ENCODE measurements around the gene PARD3. TPM values are rescaled to one million over a fixed set of nuclear protein-coding genes. Genes with fewer than 3 reads are reported as not detected.

Gene PARD3
- total RNA-seq, 1 donor from 2014 or later, result 76.4 TPM

GRCh38 chr10:34262985-34263384 lies 552.1 kb downstream of the PARD3 start:
- H3K4me3 ChIP-seq (ENCODE audit: low read depth, low read length), result no peak overlapping the region
- H3K36me3 ChIP-seq (ENCODE audit: control insufficient read depth, insufficient read depth, low read length), result no peaks in the 10 kb centered on the region
- no peak for DNase-seq (ENCODE audit: low read depth)
- no peaks in the 10 kb centered on the region for H3K27me3 ChIP-seq (ENCODE audit: control insufficient read depth, insufficient read depth, low read length)
- no peak for TF ChIP-seq CTCF (IDR thresholded peaks at IDR 0.05; ENCODE audit: insufficient read depth, low read length, poor library complexity, severe bottlenecking)

DNA sequence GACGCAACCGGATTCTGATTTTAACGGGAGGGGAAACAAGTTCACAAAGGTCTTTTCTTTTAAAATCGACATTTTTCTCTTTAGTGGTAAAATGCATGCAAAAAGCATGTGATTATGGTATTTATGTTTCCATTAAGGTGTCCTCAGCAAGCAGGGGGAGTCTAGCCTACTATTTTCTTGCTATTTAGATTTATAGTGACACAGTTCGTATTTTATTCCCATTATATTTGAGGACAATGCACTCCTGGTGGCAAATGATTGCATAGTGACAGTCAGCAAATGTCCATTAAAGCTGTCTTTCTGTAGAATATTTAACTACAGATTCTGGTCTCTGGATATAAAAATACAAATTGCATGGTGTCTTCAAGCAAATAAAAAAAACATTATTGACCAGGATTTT lies 554.2 kb downstream of the PARD3 start:
- no peak for TF ChIP-seq CTCF (IDR thresholded peaks at IDR 0.05; ENCODE audit: insufficient read depth, low read length, poor library complexity, severe bottlenecking)
- H3K4me3 ChIP-seq (ENCODE audit: low read depth, low read length), result no peak overlapping the region
- no peaks in the 10 kb centered on the region for H3K27me3 ChIP-seq (ENCODE audit: control insufficient read depth, insufficient read depth, low read length)
- no peaks in the 10 kb centered on the region for H3K36me3 ChIP-seq (ENCODE audit: control insufficient read depth, insufficient read depth, low read length)
- DNase-seq (ENCODE audit: low read depth), result no peak

- no peak for TF ChIP-seq CTCF (IDR thresholded peaks at IDR 0.05; ENCODE audit: insufficient read depth, low read length, poor library complexity, severe bottlenecking)
- no peak for DNase-seq (ENCODE audit: low read depth)
- Histone ChIP-seq H3K4me3 (ENCODE audit: low read depth, low read length) (no peak overlapping the region), H3K27me3 (ENCODE audit: control insufficient read depth, insufficient read depth, low read length) (no peaks in the 10 kb centered on the region), H3K36me3 (ENCODE audit: control insufficient read depth, insufficient read depth, low read length) (no peaks in the 10 kb centered on the region)
These were observed 558.9 kb downstream of the PARD3 start for GRCh38 chr10:34256216-34256615.

- TF ChIP-seq CTCF (IDR thresholded peaks at IDR 0.05; ENCODE audit: insufficient read depth, low read length, poor library complexity, severe bottlenecking), result no peak
- Histone ChIP-seq H3K36me3 (ENCODE audit: control insufficient read depth, insufficient read depth, low read length) (no peaks in the 10 kb centered on the region), H3K4me3 (ENCODE audit: low read depth, low read length) (no peak overlapping the region), H3K27me3 (ENCODE audit: control insufficient read depth, insufficient read depth, low read length) (no peaks in the 10 kb centered on the region)
- DNase-seq (ENCODE audit: low read depth), result no peak
These were observed 560.1 kb downstream of the PARD3 start for GRCh38 chr10:34255035-34255434.

GRCh38 chr10:34254596-34254995 lies 560.5 kb downstream of the PARD3 start:
- peak; percentile 43 for DNase-seq (ENCODE audit: low read depth)
- TF ChIP-seq CTCF (IDR thresholded peaks at IDR 0.05; ENCODE audit: insufficient read depth, low read length, poor library complexity, severe bottlenecking), result no peak
- no peaks in the 10 kb centered on the region for H3K36me3 ChIP-seq (ENCODE audit: control insufficient read depth, insufficient read depth, low read length)
- no peak overlapping the region for H3K4me3 ChIP-seq (ENCODE audit: low read depth, low read length)
- no peaks in the 10 kb centered on the region for H3K27me3 ChIP-seq (ENCODE audit: control insufficient read depth, insufficient read depth, low read length)

DNA sequence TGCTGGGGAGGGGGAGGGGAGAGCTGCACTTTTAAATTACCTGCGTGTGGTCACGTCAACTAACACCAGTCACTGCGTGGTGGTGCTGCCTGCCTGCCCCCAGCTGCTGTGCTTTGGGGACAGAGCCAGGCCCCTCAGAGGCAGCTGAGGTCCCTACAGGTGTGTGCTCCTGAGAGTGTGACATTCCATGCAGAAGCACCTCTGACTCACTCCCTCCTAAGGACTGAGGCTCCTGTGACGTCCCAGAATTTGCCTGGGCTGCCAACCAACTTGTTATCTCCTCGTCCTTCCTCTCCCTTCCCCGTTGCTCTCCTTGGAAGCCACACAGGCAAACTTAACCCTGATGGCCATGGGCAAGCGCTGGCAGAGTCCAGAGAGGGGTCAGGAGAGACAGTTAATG lies 563.0 kb downstream of the PARD3 start:
- Histone ChIP-seq H3K36me3 (ENCODE audit: control insufficient read depth, insufficient read depth, low read length) (no peaks in the 10 kb centered on the region), H3K27me3 (ENCODE audit: control insufficient read depth, insufficient read depth, low read length) (no peaks in the 10 kb centered on the region), H3K4me3 (ENCODE audit: low read depth, low read length) (no peak overlapping the region)
- no peak for DNase-seq (ENCODE audit: low read depth)
- no peak for TF ChIP-seq CTCF (IDR thresholded peaks at IDR 0.05; ENCODE audit: insufficient read depth, low read length, poor library complexity, severe bottlenecking)

All from kidney epithelial cell (primary cell).